Endothelial cell of umbilical vein (primary cell): ENCODE results near the gene SPPL3. TPM values are rescaled to one million over a fixed set of nuclear protein-coding genes. Genes with fewer than 3 reads are reported as not detected.

Experiments used
- BruUV-seq: library from RNA; stranded (reverse); fragments of 400-500 nt; replicated peaks from 2 replicates; lab custom pipeline; 2021; lab: Mats Ljungman, UMichigan
- CTCF ChIA-PET: fragments of 300-600, 350-600 bp; sonication (Branson Sonifier 250); formaldehyde crosslinking; loops from one replicate; lab custom pipeline; 2021; ENCODE audit warnings: antibody characterized with exemption, inconsistent platforms; lab: Charles Lee
- POLR2A ChIA-PET: fragments of 300-600, 350-600 bp; sonication (Branson Sonifier 250); formaldehyde crosslinking; loops from one replicate; lab custom pipeline; 2021; ENCODE audit warnings: antibody characterized with exemption, inconsistent platforms; lab: Charles Lee
- DNase-seq: peaks from one replicate; pipeline ENCODE4 v3.0.0-alpha.2; 2011; ENCODE audit warnings: low read depth, low spot score
- FAIRE-seq: peaks from 2 replicates; lab custom pipeline; 2011; peaks lifted over from hg19 to GRCh38; lab: Jason Lieb, UNC
- H2AFZ ChIP-seq: 2 replicates; pipeline ENCODE4 v1.6.0; 2012; ENCODE audit warnings: low read depth, low read length, control low read depth, inconsistent platforms
- H3K27ac ChIP-seq: 2 replicates; pipeline ENCODE4 v1.5.1; 2011; ENCODE audit warnings: low read depth, mild to moderate bottlenecking, control low read depth, low read length, moderate library complexity; ENCODE audit not compliant: insufficient read depth
- H3K27me3 ChIP-seq, 2 experiments: 2 replicates each; pipeline versions ENCODE4 v1.6.0 to v1.6.1; 2011; ENCODE audit warnings: low read length in 2 of 2, mixed read lengths in 1 of 2; ENCODE audit not compliant: control insufficient read depth in 2 of 2, insufficient read depth in 2 of 2
- H3K36me3 ChIP-seq, 2 experiments: 2 replicates in 1 of 2; 3 replicates in 1 of 2; pipeline ENCODE4 v1.5.1; 2011; ENCODE audit warnings: low read length in 2 of 2, mild to moderate bottlenecking in 1 of 2, moderate library complexity in 1 of 2; ENCODE audit not compliant: control insufficient read depth in 2 of 2, insufficient read depth in 2 of 2; ENCODE audit errors: extremely low read depth in 1 of 2
- H3K4me1 ChIP-seq: 3 replicates; pipeline ENCODE4 v1.5.1; 2011; ENCODE audit warnings: mild to moderate bottlenecking, low read length; ENCODE audit not compliant: control insufficient read depth, insufficient read depth; ENCODE audit errors: extremely low read depth
- H3K4me2 ChIP-seq: 2 replicates; pipeline ENCODE4 v1.6.1; 2011; ENCODE audit warnings: low read length, control low read depth, mixed read lengths; ENCODE audit not compliant: insufficient read depth
- H3K4me3 ChIP-seq, 3 experiments: fragments of 200-600 bp in 1 of 3; sonication (generic), shearing (Covaris generic) in 1 of 3; replicated peaks in 1 of 3; 2 replicates each; pipeline ENCODE4 v1.5.1; 2011 to 2016; ENCODE audit warnings: control low read depth in 3 of 3, low read length in 3 of 3, mild to moderate bottlenecking in 2 of 3, inconsistent platforms in 1 of 3, low read depth in 1 of 3, moderate library complexity in 1 of 3; ENCODE audit not compliant: insufficient read depth in 1 of 3
- H3K79me2 ChIP-seq: 2 replicates; pipeline ENCODE4 v1.6.0; 2012; ENCODE audit warnings: low read length, inconsistent platforms; ENCODE audit not compliant: control insufficient read depth, insufficient read depth
- H3K9ac ChIP-seq: replicated peaks from 2 replicates; pipeline ENCODE3; 2011; ENCODE audit warnings: low read length, control low read depth; ENCODE audit not compliant: insufficient read depth; ENCODE audit errors: extremely low read depth
- H3K9me1 ChIP-seq: replicated peaks from 3 replicates; pipeline ENCODE4 v1.6.0; 2011; ENCODE audit warnings: mild to moderate bottlenecking, low read length; ENCODE audit not compliant: control insufficient read depth, insufficient read depth; ENCODE audit errors: extremely low read depth
- H3K9me3 ChIP-seq: replicated peaks from 2 replicates; pipeline ENCODE4 v1.5.1; 2012; ENCODE audit warnings: low read length, inconsistent platforms; ENCODE audit not compliant: control insufficient read depth, insufficient read depth
- H4K20me1 ChIP-seq: replicated peaks from 2 replicates; pipeline ENCODE3; 2011; ENCODE audit warnings: mild to moderate bottlenecking, low read length; ENCODE audit not compliant: control insufficient read depth, insufficient read depth; ENCODE audit errors: extremely low read depth
- CTCF ChIP-seq, 2 donors: IDR thresholded peaks; 1 replicate in 1 of 2; 2 replicates in 1 of 2; pipeline ENCODE4 v1.5.1; 2011; ENCODE audit warnings: low read length in 2 of 2, mild to moderate bottlenecking in 2 of 2, moderate library complexity in 2 of 2, control low read depth in 1 of 2, inconsistent platforms in 1 of 2, low read depth in 1 of 2; ENCODE audit not compliant: insufficient read depth in 1 of 2; ENCODE audit errors: extremely low read depth in 1 of 2
- EZH2 ChIP-seq: IDR thresholded peaks from 2 replicates; pipeline ENCODE4 v1.6.1; 2012; ENCODE audit warnings: borderline replicate concordance, low read depth, mild to moderate bottlenecking, moderate library complexity, low read length, inconsistent platforms; ENCODE audit not compliant: severe bottlenecking
- FOS ChIP-seq: IDR thresholded peaks from 2 replicates; pipeline ENCODE4 v1.6.1; 2011; ENCODE audit warnings: mild to moderate bottlenecking, low read length, moderate library complexity, borderline replicate concordance; ENCODE audit not compliant: insufficient read depth
- GATA2 ChIP-seq: IDR thresholded peaks from 2 replicates; pipeline ENCODE4 v1.7.0; 2011; ENCODE audit warnings: low read depth, mild to moderate bottlenecking, moderate library complexity, mixed read lengths, low read length; ENCODE audit not compliant: insufficient read length, insufficient read depth
- JUN ChIP-seq: IDR thresholded peaks from 2 replicates; pipeline ENCODE4 v1.6.1; 2011; ENCODE audit warnings: borderline replicate concordance, low read depth; ENCODE audit not compliant: insufficient read length, insufficient read depth
- MAX ChIP-seq: IDR thresholded peaks from 2 replicates; pipeline ENCODE4 v1.6.1; 2011; ENCODE audit not compliant: insufficient read depth, insufficient read length
- MYC ChIP-seq: IDR thresholded peaks from one replicate; pipeline ENCODE4 v1.6.1; 2011; ENCODE audit warnings: mild to moderate bottlenecking, low read depth, low read length
- POLR2A ChIP-seq: IDR thresholded peaks from 2 replicates; pipeline ENCODE4 v1.6.1; 2012; ENCODE audit warnings: low read depth, mild to moderate bottlenecking, control low read depth, low read length
- POLR2AphosphoS5 ChIP-seq: IDR thresholded peaks from 2 replicates; pipeline ENCODE4 v1.6.1; 2012; ENCODE audit warnings: low read depth, mild to moderate bottlenecking, control low read depth, low read length, moderate library complexity; ENCODE audit not compliant: insufficient read depth
- dilution Hi-C: fragments of 300-500 bp; cut with MboI; formaldehyde crosslinking; loops from one replicate; pipeline ENCODE4 v1.15.0; 2019; ENCODE audit warnings: low sequenced_read_pairs; ENCODE audit not compliant: extremely low pct_ligation_motif_present
- intact Hi-C: fragments of 100-400 bp; cut with micrococcal nuclease; formaldehyde crosslinking; loops from one replicate; pipeline ENCODE4 v1.10.0; 2022
- polyA plus RNA-seq, 4 experiments: library from polyadenylated mRNA; depleted of rRNA in 3 of 4; stranded (reverse) in 3 of 4; unstranded in 1 of 4; fragments of >200 nt; gene quantifications; 2 replicates each; pipeline versions ENCODE4 v1.2.1 to v1.2.3, GENCODE V29; 2011 to 2012; ENCODE audit warnings: missing spikeins in 1 of 4
- total RNA-seq: library from RNA; stranded (reverse); gene quantifications from 2 replicates; pipeline ENCODE4 v1.2.3, GENCODE V29; 2021

Gene SPPL3
- total and polyA plus RNA-seq, 2 donors (not counting 3 experiments of a cell fraction or from before 2014, with no cell fraction given) = 30.6 to 53.0 TPM

GRCh38 chr12:120836114-120836684 is 68.0 kb downstream of the SPPL3 start:
- Histone ChIP-seq H3K4me2 (no peak overlapping the region), H3K9ac (no peak overlapping the region), H2AFZ (no peak overlapping the region), H3K36me3 (no peaks in the 10 kb centered on the region), H3K4me1 (no peaks in the 10 kb centered on the region), H3K27me3 (no peaks in the 10 kb centered on the region), H4K20me1 (peaks cover 8% of the 10 kb centered on the region), H3K9me3 (no peaks in the 10 kb centered on the region), H3K27ac (no peak overlapping the region), H3K9me1 (no peaks in the 10 kb centered on the region), H3K79me2 (peaks cover 12% of the 10 kb centered on the region), H3K4me3 (no peak overlapping the region)
- TF ChIP-seq JUN (no peak), EZH2 (no peak), POLR2A (no peak), GATA2 (no peak), MAX (no peak), FOS (no peak), MYC (no peak), POLR2AphosphoS5 (no peak), CTCF (IDR thresholded peaks at IDR 0.05; ENCODE audit: extremely low read depth in 1 of 2, insufficient read depth in 1 of 2, low read depth in 1 of 2, low read length in 2 of 2) (no peak)
- CTCF ChIA-PET = interaction anchor here (0.9 to 1.7 kb wide), 3 partner anchors 10 to 24 kb away, joined by 3 to 6 read pairs (median 4); no protein-coding TSS in a partner anchor
- dilution Hi-C loops = no loop called here
- no TSS peak for BruUV-seq
- FAIRE-seq = no peak
- POLR2A ChIA-PET = no interaction called here
- DNase-seq = no peak
- intact Hi-C loops = no loop called here
